ENCODE measurements around the gene HUWE1.

The HUWE1 gene

GRCh38 chrX:53547668-53548067 is 138.9 kb downstream of the HUWE1 start:
- TF ChIP-seq RARB (CRISPR knock-in tag; IDR thresholded peaks at IDR 0.05) (no peak), SNAI2 (CRISPR knock-in tag; IDR thresholded peaks at IDR 0.05) (no peak), ZNF70 (CRISPR knock-in tag; IDR thresholded peaks at IDR 0.05) (no peak), ZNF565 (CRISPR knock-in tag; conservative IDR thresholded peaks at IDR 0.05; ENCODE audit: low read depth) (no peak), BACH2 (CRISPR knock-in tag; IDR thresholded peaks at IDR 0.05; ENCODE audit: borderline replicate concordance) (no peak), ISL1 (CRISPR knock-in tag; IDR thresholded peaks at IDR 0.05) (no peak), ZC3H10 (CRISPR knock-in tag; IDR thresholded peaks at IDR 0.05) (no peak), OSR1 (CRISPR knock-in tag; IDR thresholded peaks at IDR 0.05) (no peak), TOX (CRISPR knock-in tag; IDR thresholded peaks at IDR 0.05; ENCODE audit: borderline replicate concordance) (no peak), CSDC2 (CRISPR knock-in tag; IDR thresholded peaks at IDR 0.05) (no peak), ZFP30 (CRISPR knock-in tag; IDR thresholded peaks at IDR 0.05) (no peak), TSHZ2 (CRISPR knock-in tag; IDR thresholded peaks at IDR 0.05) (no peak), GLIS3 (CRISPR knock-in tag; IDR thresholded peaks at IDR 0.05) (no peak), ZFP3 (CRISPR knock-in tag; IDR thresholded peaks at IDR 0.05) (no peak), TCF4 (CRISPR knock-in tag; IDR thresholded peaks at IDR 0.05; ENCODE audit: borderline replicate concordance) (no peak), CREB5 (CRISPR knock-in tag; IDR thresholded peaks at IDR 0.05; ENCODE audit: low read depth) (no peak), ZNF8 (CRISPR knock-in tag; IDR thresholded peaks at IDR 0.05) (no peak)
- TF ChIP-seq, protein P1, sequence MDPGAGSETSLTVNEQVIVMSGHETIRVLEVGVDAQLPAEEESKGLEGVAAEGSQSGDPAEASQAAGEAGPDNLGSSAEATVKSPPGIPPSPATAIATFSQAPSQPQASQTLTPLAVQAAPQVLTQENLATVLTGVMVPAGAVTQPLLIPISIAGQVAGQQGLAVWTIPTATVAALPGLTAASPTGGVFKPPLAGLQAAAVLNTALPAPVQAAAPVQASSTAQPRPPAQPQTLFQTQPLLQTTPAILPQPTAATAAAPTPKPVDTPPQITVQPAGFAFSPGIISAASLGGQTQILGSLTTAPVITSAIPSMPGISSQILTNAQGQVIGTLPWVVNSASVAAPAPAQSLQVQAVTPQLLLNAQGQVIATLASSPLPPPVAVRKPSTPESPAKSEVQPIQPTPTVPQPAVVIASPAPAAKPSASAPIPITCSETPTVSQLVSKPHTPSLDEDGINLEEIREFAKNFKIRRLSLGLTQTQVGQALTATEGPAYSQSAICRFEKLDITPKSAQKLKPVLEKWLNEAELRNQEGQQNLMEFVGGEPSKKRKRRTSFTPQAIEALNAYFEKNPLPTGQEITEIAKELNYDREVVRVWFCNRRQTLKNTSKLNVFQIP (CRISPR knock-in tag; IDR thresholded peaks at IDR 0.05; ENCODE audit: borderline replicate concordance, low read depth): no peak
- no peak for ATAC-seq

DNA sequence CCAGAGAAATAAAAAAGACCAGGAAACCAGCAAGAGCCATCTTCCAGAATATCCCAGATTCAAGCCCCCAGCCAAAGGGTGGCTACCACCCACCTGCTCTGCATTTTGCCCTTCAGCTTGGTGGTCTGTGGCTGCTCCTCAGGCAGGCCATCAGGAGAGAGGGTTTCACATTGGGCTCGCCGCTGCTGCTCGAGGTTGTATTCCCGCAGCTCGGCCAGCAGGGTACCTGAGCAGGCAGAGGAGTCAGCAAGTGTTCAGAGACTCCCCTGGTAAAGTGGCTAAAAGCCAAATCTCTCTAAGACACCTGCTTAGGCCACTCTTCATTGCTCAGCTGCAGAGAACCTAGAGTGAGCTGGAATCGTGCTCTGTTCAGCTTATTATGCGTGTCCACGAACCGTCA is 141.6 kb downstream of the HUWE1 start:
- no peak for ATAC-seq
- TF ChIP-seq CSRNP3 (CRISPR knock-in tag; IDR thresholded peaks at IDR 0.05) (no peak), GLIS3 (CRISPR knock-in tag; IDR thresholded peaks at IDR 0.05) (no peak), OSR1 (CRISPR knock-in tag; IDR thresholded peaks at IDR 0.05) (no peak), ZNF565 (CRISPR knock-in tag; conservative IDR thresholded peaks at IDR 0.05; ENCODE audit: low read depth) (no peak), CSDC2 (CRISPR knock-in tag; IDR thresholded peaks at IDR 0.05) (no peak), PATZ1 (CRISPR knock-in tag; IDR thresholded peaks at IDR 0.05; ENCODE audit: borderline replicate concordance) (no peak), RARB (CRISPR knock-in tag; IDR thresholded peaks at IDR 0.05) (no peak), TOX (CRISPR knock-in tag; IDR thresholded peaks at IDR 0.05; ENCODE audit: borderline replicate concordance) (no peak), TSHZ2 (CRISPR knock-in tag; IDR thresholded peaks at IDR 0.05) (no peak)
- TF ChIP-seq, protein P1 (CRISPR knock-in tag; IDR thresholded peaks at IDR 0.05; ENCODE audit: borderline replicate concordance, low read depth): no peak
